NB4 (cell line): ENCODE data around the gene CDC42.

Source experiments
- MYC ChIP-seq: IDR thresholded peaks from 2 replicates; pipeline ENCODE4 v1.6.1; 2011; ENCODE audit warnings: low read depth, low read length
- POLR2A ChIP-seq: IDR thresholded peaks from 2 replicates; pipeline ENCODE4 v1.6.1; 2011; ENCODE audit warnings: mild to moderate bottlenecking; ENCODE audit not compliant: insufficient read length; ENCODE audit errors: extremely low read depth
- TF ChIP-seq, protein P1 (sequence below): IDR thresholded peaks from one replicate; pipeline ENCODE4 v1.5.1; 2012; ENCODE audit warnings: low read depth, low read length
- TF ChIP-seq, protein P2 (sequence below): IDR thresholded peaks from 2 replicates; pipeline ENCODE4 v1.6.1; 2011; ENCODE audit warnings: low read depth, low read length

DNA sequence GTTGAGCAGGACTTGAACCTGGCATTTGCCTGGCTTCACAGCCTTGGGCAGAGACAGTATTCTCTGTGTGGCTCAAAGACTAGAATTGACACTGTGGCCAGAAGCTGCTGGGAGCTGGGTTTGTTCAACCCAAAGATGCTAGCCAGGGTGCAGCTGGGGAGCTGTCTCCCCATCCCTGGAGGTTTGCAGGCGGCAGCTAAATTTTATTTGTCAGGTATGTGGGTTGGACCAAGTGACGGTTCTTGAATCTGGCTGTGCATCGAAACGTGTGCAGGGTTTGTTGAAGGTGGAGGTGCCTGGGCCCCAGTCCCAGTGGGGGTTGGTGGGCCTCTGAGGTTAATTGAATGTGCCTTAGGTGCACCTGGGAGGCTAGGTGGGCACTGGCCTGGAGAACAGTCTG, 78.6 kb downstream of the CDC42 start:
- TF ChIP-seq, protein P1, sequence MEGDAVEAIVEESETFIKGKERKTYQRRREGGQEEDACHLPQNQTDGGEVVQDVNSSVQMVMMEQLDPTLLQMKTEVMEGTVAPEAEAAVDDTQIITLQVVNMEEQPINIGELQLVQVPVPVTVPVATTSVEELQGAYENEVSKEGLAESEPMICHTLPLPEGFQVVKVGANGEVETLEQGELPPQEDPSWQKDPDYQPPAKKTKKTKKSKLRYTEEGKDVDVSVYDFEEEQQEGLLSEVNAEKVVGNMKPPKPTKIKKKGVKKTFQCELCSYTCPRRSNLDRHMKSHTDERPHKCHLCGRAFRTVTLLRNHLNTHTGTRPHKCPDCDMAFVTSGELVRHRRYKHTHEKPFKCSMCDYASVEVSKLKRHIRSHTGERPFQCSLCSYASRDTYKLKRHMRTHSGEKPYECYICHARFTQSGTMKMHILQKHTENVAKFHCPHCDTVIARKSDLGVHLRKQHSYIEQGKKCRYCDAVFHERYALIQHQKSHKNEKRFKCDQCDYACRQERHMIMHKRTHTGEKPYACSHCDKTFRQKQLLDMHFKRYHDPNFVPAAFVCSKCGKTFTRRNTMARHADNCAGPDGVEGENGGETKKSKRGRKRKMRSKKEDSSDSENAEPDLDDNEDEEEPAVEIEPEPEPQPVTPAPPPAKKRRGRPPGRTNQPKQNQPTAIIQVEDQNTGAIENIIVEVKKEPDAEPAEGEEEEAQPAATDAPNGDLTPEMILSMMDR = no peak
- TF ChIP-seq, protein P2, sequence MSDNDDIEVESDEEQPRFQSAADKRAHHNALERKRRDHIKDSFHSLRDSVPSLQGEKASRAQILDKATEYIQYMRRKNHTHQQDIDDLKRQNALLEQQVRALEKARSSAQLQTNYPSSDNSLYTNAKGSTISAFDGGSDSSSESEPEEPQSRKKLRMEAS = no peak
- no peak for TF ChIP-seq POLR2A
- TF ChIP-seq MYC = no peak
